GM19467 (cell line): ENCODE measurements around the gene PCAT6.
"Not testable (repeated sequence)": the region's sequence is repeated elsewhere in the genome, so short reads cannot be mapped to it uniquely, and the experiment has no call there.

Experiments used
- ATAC-seq: cut with Tn5 transposase; IDR thresholded peaks from one replicate; pipeline ENCODE4 v1.9.1; 2021; ENCODE audit warnings: mild to moderate bottlenecking, moderate library complexity; ENCODE audit not compliant: unreplicated experiment

Gene PCAT6

GRCh38 chr1:202810615-202811295 is at the start of gene PCAT6:
Gene PCAT6 (plus strand): TSS chr1:202810954.
- ATAC-seq = peak; percentile 72

- ATAC-seq = no peak
Observed at GRCh38 chr1:202762019-202762418, 48.7 kb upstream of the PCAT6 start.

- no peak for ATAC-seq
Observed at GRCh38 chr1:202765721-202766120, 45.0 kb upstream of the PCAT6 start.

GRCh38 chr1:202770135-202770534 is 40.6 kb upstream of the PCAT6 start:
- no peak for ATAC-seq

GRCh38 chr1:202781180-202781579 is 29.6 kb upstream of the PCAT6 start:
- no peak for ATAC-seq

DNA sequence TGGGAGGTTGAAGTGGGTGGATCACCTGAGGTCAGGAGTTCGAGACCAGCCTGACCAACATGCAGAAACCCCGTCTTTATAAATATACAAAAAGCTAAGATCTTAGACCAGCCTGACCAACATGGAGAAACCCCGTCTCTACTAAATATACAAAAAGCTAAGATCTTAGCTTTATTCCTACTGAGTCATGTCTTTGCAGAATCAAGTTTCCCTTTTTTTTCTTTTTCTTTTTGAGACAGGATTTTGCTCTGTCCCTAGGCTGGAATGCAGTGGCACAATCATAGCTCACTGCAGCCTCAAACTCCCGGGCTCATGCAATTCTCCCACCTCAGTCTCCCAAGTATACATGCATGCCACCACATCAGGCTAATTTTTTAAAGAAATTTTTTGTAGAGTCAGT is 23.9 kb upstream of the PCAT6 start:
- no peak for ATAC-seq

- no peak for ATAC-seq
Observed at GRCh38 chr1:202788800-202789199, 22.0 kb upstream of the PCAT6 start.

DNA sequence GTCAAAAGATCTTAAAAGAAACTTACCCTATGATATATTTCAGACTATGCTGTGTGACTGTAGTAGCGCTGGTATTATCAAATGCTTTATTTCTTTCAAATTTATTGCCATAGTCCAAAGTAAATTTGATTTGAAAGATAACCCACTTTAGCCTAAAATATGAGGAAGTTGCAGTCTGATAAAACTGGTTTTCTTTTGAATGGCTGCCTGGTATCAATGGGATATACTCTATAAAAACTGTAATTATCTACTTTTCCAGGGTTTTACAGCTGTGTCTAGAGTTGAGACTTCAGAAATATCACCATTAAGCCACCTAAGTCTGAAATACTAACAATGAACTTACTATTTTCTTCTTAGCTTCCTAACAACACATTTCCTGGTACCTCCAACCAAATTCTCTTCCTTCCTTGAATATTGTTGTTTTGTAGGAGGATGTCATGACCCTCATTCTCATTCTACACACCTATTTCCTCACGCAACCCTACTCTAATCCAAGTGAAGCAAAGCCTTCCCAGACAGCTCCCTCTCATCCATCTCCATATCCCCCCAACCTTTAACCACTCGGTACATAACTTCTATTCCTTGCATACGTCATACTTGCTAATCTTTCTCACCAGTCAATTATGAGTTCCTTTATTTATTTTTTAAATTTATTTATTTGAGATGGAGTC is 19.5 kb upstream of the PCAT6 start:
- ATAC-seq = no peak

DNA sequence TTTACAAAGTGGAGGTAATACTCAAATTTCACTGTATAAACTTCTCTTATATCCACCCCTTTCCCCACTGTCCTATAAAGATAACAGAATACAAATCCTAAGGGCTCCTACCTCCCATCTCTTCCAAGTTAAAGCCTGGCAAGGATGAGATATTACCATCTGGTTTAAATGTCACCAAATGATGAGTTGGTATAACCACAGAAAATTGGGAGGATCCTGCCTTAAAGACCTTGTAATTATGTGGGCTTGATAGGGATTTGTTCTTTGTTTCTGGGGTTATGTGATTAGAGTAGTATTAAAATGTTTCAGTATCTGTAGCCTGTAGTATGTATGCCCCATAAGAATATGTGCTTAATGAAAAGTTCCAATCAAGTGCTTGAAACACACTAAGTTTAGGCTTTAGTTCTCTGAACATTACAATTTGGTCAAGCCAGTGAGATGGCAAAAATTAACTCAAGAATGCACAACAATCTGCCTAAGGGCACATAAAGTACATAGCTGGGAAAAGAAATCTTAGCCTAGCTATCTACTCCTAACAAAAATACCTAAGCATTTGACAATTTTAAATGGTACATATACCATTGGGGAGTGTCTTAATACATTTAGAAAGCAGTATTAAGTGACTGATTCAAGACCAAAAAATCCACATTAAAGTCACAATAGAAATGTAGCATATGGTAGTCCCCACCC is 16.6 kb upstream of the PCAT6 start:
- ATAC-seq = no peak

GRCh38 chr1:202794931-202795330 is 15.8 kb upstream of the PCAT6 start:
- not testable (repeated sequence) for ATAC-seq

DNA sequence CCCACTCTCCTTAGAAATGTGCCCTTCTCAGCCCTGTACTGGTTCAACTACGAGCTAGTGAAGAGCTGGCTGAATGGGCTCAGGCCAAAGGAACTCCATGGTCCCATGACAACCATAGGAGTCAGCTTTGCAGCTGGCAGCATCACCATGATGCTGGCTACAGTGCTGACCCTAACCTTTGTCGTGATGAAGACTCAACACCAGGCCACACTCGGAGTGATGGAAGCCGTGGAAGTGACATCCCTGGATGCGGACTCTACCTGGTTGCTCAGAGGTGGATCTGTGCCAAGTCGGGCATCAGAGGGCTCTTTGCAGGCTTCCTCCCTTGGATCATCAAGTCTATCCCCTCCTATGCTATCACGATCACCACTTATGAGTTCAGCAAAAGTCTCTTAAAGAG is 14.1 kb upstream of the PCAT6 start:
- no peak for ATAC-seq

DNA sequence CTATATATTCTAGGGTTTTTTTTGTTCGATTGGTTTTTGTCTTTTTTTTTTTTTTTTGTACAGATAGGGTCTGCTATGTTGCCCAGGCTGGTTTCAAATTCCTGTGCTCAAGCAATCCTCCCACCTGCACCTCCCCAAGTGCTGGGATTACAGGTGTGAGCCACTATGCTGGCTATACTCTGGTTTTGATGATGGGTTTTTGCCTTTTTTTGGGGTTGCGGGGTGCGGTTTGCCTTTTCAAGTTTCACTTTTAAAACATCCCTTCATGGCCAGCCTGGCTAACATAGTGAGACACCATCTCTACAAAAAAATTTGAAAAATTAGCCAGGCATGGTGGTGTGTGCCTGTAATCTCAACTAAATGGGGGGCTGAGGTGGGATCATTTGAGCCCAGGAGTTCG is 12.5 kb upstream of the PCAT6 start:
- no peak for ATAC-seq

- ATAC-seq = no peak
Observed at GRCh38 chr1:202798792-202799331, 11.9 kb upstream of the PCAT6 start.

DNA sequence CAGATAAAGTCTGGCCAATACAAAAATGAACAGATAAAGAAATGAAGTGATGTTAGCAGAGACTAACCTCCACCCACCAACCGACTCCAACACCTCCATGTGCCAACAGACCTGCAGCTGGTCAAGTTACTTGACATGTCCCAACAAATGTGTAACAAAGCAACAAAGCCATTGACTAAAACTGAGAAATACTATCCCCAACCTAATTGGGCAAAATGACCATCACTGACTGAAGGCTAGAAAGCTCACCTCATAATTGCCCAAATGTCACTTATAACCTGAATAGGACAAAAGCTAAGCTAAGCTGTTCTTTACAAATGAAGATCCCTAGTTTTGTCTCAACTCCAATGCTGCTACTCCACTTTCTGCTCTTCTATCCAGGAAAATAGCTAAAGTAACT is 10.0 kb upstream of the PCAT6 start:
- no peak for ATAC-seq

DNA sequence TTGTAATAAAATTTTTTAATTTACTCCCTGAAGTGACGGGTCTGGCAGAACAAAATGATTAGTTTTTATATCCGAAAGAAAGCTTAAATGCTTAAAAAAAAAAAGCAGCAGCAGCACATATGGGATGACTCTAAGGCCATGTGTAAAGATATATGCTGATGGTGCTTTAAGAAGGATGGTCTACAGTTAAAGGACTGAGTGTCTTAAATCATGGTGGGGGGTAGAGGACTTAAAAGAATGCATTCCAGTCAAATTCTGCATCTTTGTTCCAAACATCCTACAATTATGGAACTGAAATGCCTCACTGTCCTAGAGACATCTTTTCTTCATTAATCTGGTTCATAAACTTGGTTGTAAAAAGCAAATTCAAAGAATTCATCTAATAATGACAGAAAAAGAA is 9.6 kb upstream of the PCAT6 start:
- no peak for ATAC-seq

DNA sequence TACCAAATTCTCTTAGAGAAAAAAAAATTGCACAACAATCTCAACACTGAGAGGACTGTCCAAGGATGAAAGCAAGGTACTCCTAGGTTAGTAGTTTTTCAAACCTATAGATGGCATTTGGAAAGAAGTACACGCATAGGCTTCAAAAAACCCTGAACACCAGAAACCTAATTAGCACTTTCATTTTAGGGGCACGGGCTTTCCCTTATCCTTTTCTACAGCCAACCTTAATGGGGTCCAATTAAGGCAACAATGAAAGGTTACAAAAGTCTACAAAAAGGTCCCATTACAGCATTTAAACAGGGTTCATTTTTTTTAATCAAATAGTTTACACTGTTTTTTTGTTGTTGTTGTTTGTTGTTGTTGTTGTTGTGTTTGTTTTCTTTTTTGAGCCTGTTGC is 8.7 kb upstream of the PCAT6 start:
- no peak for ATAC-seq

DNA sequence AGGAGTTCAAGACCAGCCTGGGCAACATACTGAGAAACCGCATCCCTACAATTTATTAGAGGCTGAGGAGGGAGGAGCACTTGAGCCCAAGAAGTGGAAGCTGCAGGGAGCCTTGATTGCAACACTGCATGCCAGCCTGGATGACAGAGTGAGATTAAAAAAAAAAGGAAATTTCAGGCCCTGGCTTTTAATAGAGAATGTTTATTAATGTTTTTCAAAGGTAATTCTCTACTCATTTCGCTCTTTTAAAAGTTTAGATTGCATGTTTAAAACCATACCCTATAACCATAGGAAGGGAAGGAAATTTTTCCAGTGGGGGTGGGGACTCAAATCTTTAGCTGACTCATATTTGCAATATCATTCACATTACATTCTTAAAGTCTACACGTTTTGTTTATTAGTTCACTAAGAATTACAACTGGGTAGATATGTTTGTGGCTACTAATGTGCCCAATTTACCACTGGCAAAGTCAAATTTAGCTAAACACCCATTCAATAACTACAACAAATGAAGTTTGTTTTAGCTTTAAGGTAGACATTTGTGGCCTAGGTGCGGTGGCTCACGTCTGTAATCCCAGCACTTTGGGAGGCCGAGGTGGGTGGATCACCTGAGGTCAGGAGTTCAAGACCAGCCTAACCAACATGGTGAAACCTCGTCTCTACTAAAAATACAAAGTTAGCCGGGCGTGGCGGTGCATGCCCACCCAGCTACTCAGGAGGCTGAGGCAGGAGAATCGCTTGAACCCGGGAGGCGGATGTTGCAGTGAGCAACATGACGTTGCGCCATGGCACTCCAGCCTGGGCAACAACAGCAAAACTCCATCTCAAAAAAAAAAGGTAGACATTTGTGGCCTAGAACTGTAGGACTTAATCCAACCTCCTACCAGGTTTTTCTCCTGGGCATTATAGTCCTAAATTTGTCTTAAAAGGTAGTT is 7.5 kb upstream of the PCAT6 start:
- ATAC-seq = no peak

DNA sequence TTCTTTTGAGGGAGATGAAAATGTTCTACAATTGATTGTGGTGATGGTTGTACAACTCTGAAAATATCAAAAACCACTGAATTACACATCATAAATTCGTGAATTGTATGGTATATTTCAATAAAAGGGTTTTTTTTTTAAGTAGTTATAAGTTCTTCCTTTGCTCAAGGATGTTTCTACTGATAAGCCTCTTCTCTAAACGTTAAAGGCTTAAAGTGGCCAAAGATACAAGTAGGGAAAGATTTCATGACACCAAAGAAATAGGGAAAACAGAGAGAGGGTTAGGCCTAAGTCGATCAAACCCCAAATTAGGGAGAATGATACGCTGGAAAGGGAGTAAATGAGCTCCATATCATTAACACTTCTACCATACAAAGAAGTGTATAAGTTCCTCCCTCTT is 6.6 kb upstream of the PCAT6 start:
- ATAC-seq = no peak

DNA sequence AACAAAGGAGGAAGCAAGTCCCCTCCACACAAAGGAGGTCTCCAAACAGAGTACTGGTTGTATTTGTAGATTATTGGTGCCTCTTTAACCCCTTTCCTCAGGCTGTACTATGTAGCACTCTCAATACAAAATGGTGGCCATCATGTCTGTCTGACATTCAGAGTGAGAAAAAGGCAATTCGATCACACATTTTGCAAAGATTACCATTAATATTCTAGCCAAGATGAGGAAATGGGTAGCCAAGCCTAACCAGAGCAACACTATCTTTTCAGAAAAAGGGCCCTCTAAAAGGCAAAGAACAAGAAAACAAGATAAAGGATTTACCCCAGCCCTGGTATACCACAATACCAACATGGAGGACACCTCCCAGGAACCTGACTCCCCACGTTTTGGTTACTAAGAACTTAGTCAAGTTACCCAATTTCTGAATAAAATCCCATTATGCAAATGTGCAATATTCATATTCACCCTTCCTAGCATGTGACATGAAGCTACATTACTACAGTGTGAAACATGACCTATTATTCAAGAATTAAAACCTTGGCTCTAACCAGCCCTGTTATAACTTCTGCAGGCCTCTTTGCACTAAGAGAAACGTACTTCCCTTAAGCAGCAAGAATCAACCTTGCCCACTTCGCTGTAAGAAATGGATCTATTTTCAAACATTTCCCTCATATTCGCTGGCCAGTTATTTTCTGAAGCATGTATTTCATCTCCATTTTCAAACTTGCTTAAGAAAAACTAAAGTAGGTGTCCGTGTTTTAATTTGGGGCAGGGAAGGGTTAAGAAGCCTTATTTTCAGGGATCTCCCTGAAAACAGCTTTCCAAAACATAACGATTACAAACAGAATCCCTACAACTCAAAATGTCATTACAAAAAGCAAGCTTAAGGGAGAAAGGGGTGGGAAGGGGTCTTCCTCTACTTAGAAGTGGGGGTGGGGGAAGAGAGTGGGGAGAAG is 4.6 kb upstream of the PCAT6 start:
- ATAC-seq = no peak
